HG03521 (cell line): ENCODE results near the gene SLC7A9.
"Not testable (repeated sequence)": the region's sequence is repeated elsewhere in the genome, so short reads cannot be mapped to it uniquely, and the experiment has no call there.

ENCODE experiments used
- ATAC-seq: cut with Tn5 transposase; IDR thresholded peaks from one replicate; pipeline ENCODE4 v1.9.1; 2021; ENCODE audit warnings: mild to moderate bottlenecking, moderate library complexity; ENCODE audit not compliant: unreplicated experiment

Gene SLC7A9

GRCh38 chr19:32886241-32886640, 16.7 kb upstream of the SLC7A9 start:
- no peak for ATAC-seq

DNA sequence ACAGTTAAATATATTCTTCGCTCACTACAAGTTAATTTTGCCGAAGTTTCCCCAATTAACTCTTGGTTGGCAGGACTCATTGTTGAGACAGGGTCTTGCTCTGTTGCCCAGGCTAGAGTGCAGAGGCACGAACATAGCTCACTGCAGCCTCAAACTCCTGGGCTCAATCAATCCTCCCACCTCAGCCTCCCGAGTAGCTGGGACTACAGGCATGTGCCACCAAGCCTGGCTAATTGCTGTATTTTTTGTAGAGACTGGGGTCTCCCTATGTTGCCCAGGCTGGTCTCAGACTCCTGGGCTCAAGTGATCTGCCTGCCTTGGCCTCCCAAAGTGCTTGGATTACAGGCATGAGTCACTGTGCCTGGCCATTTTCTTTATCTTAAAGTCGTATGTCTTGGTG, 15.7 kb upstream of the SLC7A9 start:
- ATAC-seq = not testable (repeated sequence)

GRCh38 chr19:32881766-32882165, 12.2 kb upstream of the SLC7A9 start:
- ATAC-seq = no peak

DNA sequence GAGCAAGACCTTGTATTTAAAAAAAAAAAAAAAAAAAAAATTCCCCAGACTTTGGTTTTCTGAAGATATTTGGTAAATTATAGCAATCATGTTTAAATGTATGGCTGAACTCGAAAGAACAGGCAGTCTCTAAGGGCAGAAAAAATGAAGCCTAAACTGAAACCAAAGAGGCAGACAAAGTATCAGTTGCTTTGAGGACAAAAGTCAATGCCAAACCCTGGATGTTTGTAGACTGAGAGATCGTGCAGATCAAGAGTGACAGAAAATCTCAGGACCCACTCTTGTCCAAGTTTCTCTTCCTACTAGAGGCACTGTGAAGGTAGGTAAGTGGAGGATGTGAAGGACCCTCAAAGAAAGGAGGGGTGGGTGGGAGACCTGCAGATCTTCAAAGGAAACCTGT, 11.1 kb upstream of the SLC7A9 start:
- ATAC-seq = no peak

DNA sequence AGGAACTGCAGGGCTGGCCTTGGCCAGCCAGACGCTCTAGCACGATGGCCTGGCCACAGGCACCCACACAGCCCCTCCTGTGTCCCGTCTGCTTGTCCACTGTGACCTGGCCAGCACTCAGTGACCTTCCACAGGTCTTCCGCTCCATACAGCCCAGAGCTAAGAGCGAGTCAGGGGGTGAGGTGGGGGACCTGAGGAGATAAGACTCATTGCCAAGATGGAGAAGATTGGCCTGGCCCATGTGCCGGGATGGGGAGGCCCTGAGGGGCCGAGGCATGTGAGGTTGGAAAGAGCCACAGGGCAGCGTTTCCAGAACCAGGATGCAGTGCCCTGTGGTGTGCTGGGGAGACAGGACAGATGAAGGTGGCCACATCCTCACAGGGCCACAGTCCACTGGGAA, 10.2 kb upstream of the SLC7A9 start:
- no peak for ATAC-seq

- no peak for ATAC-seq
These were observed 9.4 kb upstream of the SLC7A9 start for GRCh38 chr19:32878988-32879387.

DNA sequence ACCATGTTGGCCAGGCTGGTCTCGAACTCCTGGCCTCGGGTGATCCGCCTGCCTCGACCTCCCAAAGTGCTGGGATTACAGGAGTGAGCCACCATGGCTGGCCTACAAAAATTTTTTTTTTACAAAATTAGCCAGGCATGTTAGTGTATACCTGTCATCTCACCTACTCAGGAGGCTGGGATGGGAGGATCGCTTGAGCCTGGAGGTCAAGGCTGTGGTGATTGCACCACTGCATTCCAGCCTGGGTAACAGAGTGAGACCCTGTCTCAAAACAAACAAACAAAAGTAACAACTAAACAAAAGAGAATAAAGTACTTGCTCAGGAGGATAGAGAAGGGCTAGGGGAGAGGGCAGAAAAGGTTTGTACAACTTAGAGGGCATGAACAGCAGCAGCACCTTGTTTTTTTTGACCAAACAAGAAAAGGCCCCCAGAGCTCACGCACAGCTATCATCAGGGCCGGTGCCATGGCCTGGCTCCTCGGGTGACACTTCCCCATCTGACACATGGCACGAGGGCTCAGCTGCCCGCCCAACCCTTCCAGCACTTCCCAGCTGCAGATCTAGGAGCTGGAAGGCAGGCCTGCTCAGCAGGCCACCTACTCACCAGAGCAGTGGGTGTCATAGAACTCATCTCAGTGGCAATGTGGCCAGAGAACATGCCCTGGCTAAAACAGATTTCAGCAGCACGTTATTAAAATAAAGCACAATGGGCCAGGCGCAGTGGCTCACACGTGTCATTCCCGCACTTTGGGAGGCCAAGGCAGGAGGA, 8.6 kb upstream of the SLC7A9 start:
- no peak for ATAC-seq

DNA sequence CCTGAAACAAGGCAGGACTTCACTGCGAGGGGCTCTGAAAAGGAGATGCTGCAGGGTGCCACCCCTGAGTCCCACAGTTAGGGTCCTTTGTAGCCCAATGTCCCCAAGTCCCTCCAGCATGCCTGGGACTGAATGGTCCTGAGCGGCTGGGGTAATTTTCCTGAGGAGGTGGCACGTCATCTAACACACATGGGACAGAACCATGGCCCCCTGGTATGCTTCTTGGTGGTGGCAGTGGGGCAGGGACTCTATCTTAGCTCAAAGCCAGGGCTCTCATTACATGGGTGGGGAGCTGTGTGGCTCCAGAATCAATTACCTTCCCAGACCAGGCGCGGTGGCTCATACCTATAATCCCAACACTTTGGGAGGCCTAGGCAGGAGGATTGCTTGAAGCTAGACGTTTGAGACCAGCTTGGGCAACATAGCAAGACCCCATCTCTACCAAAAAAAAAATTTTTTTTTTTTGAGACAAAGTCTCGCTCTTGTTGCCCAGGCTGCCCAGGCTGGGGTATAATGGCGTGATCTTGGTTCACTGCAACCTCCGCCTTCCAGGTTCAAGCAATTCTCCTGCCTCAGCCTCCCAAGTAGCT, 7.9 kb upstream of the SLC7A9 start:
- no peak for ATAC-seq

- no peak for ATAC-seq
These were observed 7.3 kb upstream of the SLC7A9 start for GRCh38 chr19:32876919-32877285.

- ATAC-seq = no peak
These were observed 6.8 kb upstream of the SLC7A9 start for GRCh38 chr19:32876236-32876918.

DNA sequence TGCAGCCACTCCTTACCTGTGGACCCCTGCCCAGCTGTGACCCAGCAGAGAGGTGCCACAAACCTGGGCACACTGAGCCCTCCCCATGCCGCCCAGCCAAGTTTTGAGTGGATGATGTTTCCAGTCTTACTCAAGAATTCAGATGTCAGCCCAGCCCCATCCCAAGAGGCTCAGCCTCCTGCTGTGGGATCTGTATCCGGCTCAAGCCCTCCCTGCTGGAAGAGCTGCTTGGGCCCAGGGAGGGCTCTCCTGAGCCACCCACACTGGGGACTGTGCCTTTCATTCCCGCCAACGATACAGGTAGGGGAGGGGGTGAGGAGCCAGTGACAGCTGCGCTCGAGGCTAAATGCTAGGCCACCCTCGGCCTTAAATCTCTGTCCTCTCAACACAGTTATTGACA, 5.9 kb upstream of the SLC7A9 start:
- no peak for ATAC-seq

DNA sequence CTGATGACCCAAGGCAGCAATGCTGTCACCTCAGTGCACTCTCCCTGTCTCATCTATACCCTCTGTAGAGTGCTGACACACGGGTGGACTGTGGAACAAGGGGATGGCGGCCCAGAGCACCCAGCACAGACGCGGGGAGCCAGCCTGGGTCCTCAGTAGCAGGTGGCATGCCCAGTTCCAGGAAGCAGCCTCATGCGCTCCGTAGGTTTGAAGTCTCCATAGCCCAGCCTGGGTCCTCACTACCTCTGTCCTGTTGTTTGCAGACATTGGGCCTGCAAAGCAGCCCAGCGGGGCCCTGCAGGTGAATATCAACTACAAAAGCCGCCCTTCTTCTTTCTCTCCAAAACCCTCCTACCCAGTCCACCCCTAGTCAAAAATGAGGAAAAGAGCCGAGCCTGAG, 5.0 kb upstream of the SLC7A9 start:
- ATAC-seq = no peak

GRCh38 chr19:32873247-32873959, 3.8 kb upstream of the SLC7A9 start:
- no peak for ATAC-seq

GRCh38 chr19:32872391-32872790, 2.8 kb upstream of the SLC7A9 start:
- ATAC-seq = no peak

GRCh38 chr19:32870981-32871451, 1.4 kb upstream of the SLC7A9 start:
- ATAC-seq = no peak

GRCh38 chr19:32869966-32870573, 503 bp upstream of the SLC7A9 start:
- ATAC-seq = no peak

GRCh38 chr19:32868206-32868950, 1.2 kb downstream of the SLC7A9 start:
- ATAC-seq = no peak

- not testable (repeated sequence) for ATAC-seq
These were observed 2.1 kb downstream of the SLC7A9 start for GRCh38 chr19:32867436-32867835.

GRCh38 chr19:32866564-32867265, 2.9 kb downstream of the SLC7A9 start:
- ATAC-seq = no peak

DNA sequence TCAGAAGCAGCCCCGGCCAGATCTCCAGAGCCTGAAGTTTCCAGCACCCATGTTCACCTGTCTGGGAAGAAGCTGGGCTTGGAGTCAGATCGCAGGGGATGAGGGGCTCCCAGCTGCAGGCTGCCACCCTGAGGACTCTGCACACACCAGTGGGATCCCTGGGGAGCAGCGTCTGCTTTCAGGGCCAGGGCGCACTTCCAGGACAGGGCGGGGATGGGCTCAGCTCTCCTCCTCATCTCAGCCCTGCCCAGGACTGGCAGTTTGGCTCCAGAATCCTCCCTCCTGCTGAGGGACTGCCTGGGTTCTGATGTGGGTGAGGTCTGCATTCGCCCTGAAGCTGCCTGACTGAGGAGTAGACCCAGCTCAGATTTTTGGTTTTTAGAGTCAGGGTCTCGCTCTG, 3.5 kb downstream of the SLC7A9 start:
- no peak for ATAC-seq
